ENCODE results near the gene HOXC11. TPM values are rescaled to one million over a fixed set of nuclear protein-coding genes. Genes with fewer than 3 reads are reported as not detected.

The HOXC11 gene
- total RNA-seq, 1 donor from 2014 or later: not detected

- no peak overlapping the region for H3K4me3 Mint-ChIP-seq (ENCODE audit: unreplicated experiment)
- H3K9me3 Mint-ChIP-seq (ENCODE audit: unreplicated experiment): no peaks in the 10 kb centered on the region
- H3K27me3 Mint-ChIP-seq (ENCODE audit: unreplicated experiment): peaks cover 91% of the 10 kb centered on the region
- H3K27ac Mint-ChIP-seq (ENCODE audit: unreplicated experiment): no peak overlapping the region
- no peak for TF ChIP-seq CTCF (IDR thresholded peaks at IDR 0.05)
- peak; percentile 81 for DNase-seq (ENCODE audit: extremely low spot score, unreplicated experiment)
- H3K36me3 Mint-ChIP-seq (ENCODE audit: unreplicated experiment): no peaks in the 10 kb centered on the region
- H3K4me1 Mint-ChIP-seq (ENCODE audit: unreplicated experiment): peaks cover 9% of the 10 kb centered on the region
These were observed 33.5 kb upstream of the HOXC11 start for GRCh38 chr12:53939141-53940108.

- Mint-ChIP-seq H3K36me3 (ENCODE audit: unreplicated experiment) (no peaks in the 10 kb centered on the region), H3K9me3 (ENCODE audit: unreplicated experiment) (no peaks in the 10 kb centered on the region), H3K4me1 (ENCODE audit: unreplicated experiment) (peaks cover 7% of the 10 kb centered on the region), H3K27ac (ENCODE audit: unreplicated experiment) (no peak overlapping the region), H3K4me3 (ENCODE audit: unreplicated experiment) (no peak overlapping the region), H3K27me3 (ENCODE audit: unreplicated experiment) (peaks cover 91% of the 10 kb centered on the region)
- DNase-seq (ENCODE audit: extremely low spot score, unreplicated experiment): peak; percentile 76
- no peak for TF ChIP-seq CTCF (IDR thresholded peaks at IDR 0.05)
These were observed 32.4 kb upstream of the HOXC11 start for GRCh38 chr12:53940443-53941014.

- no peak for TF ChIP-seq CTCF (IDR thresholded peaks at IDR 0.05)
- Mint-ChIP-seq H3K9me3 (ENCODE audit: unreplicated experiment) (no peaks in the 10 kb centered on the region), H3K27me3 (ENCODE audit: unreplicated experiment) (peaks cover 91% of the 10 kb centered on the region), H3K27ac (ENCODE audit: unreplicated experiment) (no peak overlapping the region), H3K4me1 (ENCODE audit: unreplicated experiment) (peaks cover 3% of the 10 kb centered on the region), H3K4me3 (ENCODE audit: unreplicated experiment) (no peak overlapping the region), H3K36me3 (ENCODE audit: unreplicated experiment) (no peaks in the 10 kb centered on the region)
- peak; percentile 73 for DNase-seq (ENCODE audit: extremely low spot score, unreplicated experiment)
These were observed 31.7 kb upstream of the HOXC11 start for GRCh38 chr12:53941187-53941586.

- Mint-ChIP-seq H3K4me1 (ENCODE audit: unreplicated experiment) (peaks cover 3% of the 10 kb centered on the region), H3K27me3 (ENCODE audit: unreplicated experiment) (peaks cover 92% of the 10 kb centered on the region), H3K36me3 (ENCODE audit: unreplicated experiment) (no peaks in the 10 kb centered on the region), H3K9me3 (ENCODE audit: unreplicated experiment) (no peaks in the 10 kb centered on the region), H3K27ac (ENCODE audit: unreplicated experiment) (no peak overlapping the region), H3K4me3 (ENCODE audit: unreplicated experiment) (no peak overlapping the region)
- no peak for TF ChIP-seq CTCF (IDR thresholded peaks at IDR 0.05)
- DNase-seq (ENCODE audit: extremely low spot score, unreplicated experiment): no peak
These were observed 31.2 kb upstream of the HOXC11 start for GRCh38 chr12:53941750-53942149.

- Mint-ChIP-seq H3K36me3 (ENCODE audit: unreplicated experiment) (no peaks in the 10 kb centered on the region), H3K27ac (ENCODE audit: unreplicated experiment) (no peak overlapping the region), H3K9me3 (ENCODE audit: unreplicated experiment) (no peaks in the 10 kb centered on the region), H3K4me1 (ENCODE audit: unreplicated experiment) (peaks cover 3% of the 10 kb centered on the region), H3K4me3 (ENCODE audit: unreplicated experiment) (no peak overlapping the region), H3K27me3 (ENCODE audit: unreplicated experiment) (peaks cover 91% of the 10 kb centered on the region)
- no peak for TF ChIP-seq CTCF (IDR thresholded peaks at IDR 0.05)
- DNase-seq (ENCODE audit: extremely low spot score, unreplicated experiment): no peak
These were observed 30.4 kb upstream of the HOXC11 start for GRCh38 chr12:53942467-53942997.
